ENCODE data around the gene ZSCAN5A.

The ZSCAN5A gene

DNA sequence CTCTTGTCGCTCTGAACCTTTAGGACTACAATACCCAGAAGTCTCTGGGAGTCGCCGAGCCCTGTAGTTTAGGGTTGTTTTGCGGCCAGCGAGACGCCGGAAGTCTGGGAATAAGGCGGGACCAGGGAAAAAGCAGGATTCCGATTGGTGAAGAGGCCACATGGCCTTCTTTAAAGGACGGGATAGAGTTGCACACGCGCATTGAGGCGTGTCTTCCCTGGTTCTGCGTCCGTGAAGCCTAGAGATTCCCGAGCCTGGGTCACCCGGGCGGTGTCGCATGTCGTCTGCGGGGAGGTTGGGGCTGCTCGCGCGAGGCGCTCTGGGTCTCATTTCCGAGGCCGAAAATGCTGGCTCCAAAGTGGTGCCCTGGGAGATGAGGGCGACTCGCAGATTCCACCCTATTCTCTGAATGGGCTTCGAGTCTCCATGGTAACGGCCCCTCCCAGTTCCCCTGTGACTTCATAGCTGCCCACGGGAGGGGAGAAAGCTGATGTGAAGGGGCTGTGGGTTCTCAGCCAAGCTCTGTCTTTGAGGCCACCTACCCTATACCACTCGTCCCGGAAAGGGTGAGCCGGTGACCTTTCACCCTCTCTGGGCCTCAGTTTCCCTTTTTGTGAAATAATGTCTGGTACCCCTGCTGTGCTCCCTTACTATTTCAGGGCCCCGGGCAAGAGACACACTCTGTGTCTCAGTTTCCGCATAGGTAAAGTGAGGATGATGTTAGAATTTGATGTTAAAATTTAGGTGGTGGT is 614 bp upstream of the ZSCAN5A start:
- Histone ChIP-seq H3K9me3 (ENCODE audit: control insufficient read depth, insufficient read depth, low read depth, low read length) (no peaks in the 10 kb centered on the region), H3K27ac (ENCODE audit: extremely low read depth, low read depth, low read length) (peak overlapping the region; percentile 90), H3K36me3 (ENCODE audit: control insufficient read depth in 2 of 2, insufficient read depth in 1 of 2, low read length in 2 of 2) (peaks cover 0 to 21% of the 10 kb centered on the region in 2 experiments; a peak in 2 of 3 replicates), H3K4me1 (ENCODE audit: control insufficient read depth, insufficient read depth, low read length) (0 out of 2 replicates have a peak, but pooled peaks cover 2% of the 10 kb centered on the region), H3K4me3 (ENCODE audit: low read depth, low read length) (peak overlapping the region; percentile 100)
- ChIA-PET POLR2A (interaction anchor here (0.5 to 2.0 kb wide), 8 partner anchors 32 to 1592 kb away, joined by 4 to 11 read pairs (median 4); partner anchors contain the start of genes ZNF444, ZNF784 and ZNF787), CTCF (interaction anchor here (0.6 to 1.7 kb wide), 5 partner anchors 8 to 144 kb away, joined by 3 to 6 read pairs (median 4); no protein-coding TSS in a partner anchor)
- TF ChIP-seq ZNF350 (tag by site-specific recombination; IDR thresholded peaks at IDR 0.05) = no peak
- TF ChIP-seq SP3 (tag by site-specific recombination; IDR thresholded peaks at IDR 0.05) = 0 out of 2 replicates have a peak, but pooled peaks have one; percentile 37
- TF ChIP-seq ZNF391 (tag by site-specific recombination; IDR thresholded peaks at IDR 0.05; ENCODE audit: borderline replicate concordance, low read depth) = no peak
- TF ChIP-seq ZNF138 (tag by site-specific recombination; IDR thresholded peaks at IDR 0.05; ENCODE audit: borderline replicate concordance) = no peak
- TF ChIP-seq GLIS1 (tag by site-specific recombination; IDR thresholded peaks at IDR 0.05) = peak; percentile 32
- no peak for TF ChIP-seq ZNF670 (tag by site-specific recombination; IDR thresholded peaks at IDR 0.05; ENCODE audit: low read depth)
- no peak for TF ChIP-seq ZNF174 (tag by site-specific recombination; IDR thresholded peaks at IDR 0.05)
- TF ChIP-seq, protein P1, sequence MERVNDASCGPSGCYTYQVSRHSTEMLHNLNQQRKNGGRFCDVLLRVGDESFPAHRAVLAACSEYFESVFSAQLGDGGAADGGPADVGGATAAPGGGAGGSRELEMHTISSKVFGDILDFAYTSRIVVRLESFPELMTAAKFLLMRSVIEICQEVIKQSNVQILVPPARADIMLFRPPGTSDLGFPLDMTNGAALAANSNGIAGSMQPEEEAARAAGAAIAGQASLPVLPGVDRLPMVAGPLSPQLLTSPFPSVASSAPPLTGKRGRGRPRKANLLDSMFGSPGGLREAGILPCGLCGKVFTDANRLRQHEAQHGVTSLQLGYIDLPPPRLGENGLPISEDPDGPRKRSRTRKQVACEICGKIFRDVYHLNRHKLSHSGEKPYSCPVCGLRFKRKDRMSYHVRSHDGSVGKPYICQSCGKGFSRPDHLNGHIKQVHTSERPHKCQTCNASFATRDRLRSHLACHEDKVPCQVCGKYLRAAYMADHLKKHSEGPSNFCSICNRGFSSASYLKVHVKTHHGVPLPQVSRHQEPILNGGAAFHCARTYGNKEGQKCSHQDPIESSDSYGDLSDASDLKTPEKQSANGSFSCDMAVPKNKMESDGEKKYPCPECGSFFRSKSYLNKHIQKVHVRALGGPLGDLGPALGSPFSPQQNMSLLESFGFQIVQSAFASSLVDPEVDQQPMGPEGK (tag by site-specific recombination; IDR thresholded peaks at IDR 0.05) = peak; percentile 16; the same call in 1 of the 2 replicates
- 0 out of 2 replicates have a peak, but pooled peaks have one; percentile 19 for TF ChIP-seq ZNF561 (tag by site-specific recombination; IDR thresholded peaks at IDR 0.05; ENCODE audit: borderline replicate concordance)
- no peak for TF ChIP-seq ZNF621 (tag by site-specific recombination; IDR thresholded peaks at IDR 0.05)
- TF ChIP-seq ZNF302 (tag by site-specific recombination; IDR thresholded peaks at IDR 0.05; ENCODE audit: low read depth) = no peak
- TF ChIP-seq, protein P2, sequence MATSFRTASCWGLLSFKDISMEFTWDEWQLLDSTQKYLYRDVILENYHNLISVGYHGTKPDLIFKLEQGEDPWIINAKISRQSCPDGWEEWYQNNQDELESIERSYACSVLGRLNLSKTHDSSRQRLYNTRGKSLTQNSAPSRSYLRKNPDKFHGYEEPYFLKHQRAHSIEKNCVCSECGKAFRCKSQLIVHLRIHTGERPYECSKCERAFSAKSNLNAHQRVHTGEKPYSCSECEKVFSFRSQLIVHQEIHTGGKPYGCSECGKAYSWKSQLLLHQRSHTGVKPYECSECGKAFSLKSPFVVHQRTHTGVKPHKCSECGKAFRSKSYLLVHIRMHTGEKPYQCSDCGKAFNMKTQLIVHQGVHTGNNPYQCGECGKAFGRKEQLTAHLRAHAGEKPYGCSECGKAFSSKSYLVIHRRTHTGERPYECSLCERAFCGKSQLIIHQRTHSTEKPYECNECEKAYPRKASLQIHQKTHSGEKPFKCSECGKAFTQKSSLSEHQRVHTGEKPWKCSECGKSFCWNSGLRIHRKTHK (tag by site-specific recombination; IDR thresholded peaks at IDR 0.05) = no peak
- TF ChIP-seq ZNF664 (tag by site-specific recombination; IDR thresholded peaks at IDR 0.05) = no peak
- TF ChIP-seq KLF8 (tag by site-specific recombination; IDR thresholded peaks at IDR 0.05) = no peak
- TF ChIP-seq, protein P3, sequence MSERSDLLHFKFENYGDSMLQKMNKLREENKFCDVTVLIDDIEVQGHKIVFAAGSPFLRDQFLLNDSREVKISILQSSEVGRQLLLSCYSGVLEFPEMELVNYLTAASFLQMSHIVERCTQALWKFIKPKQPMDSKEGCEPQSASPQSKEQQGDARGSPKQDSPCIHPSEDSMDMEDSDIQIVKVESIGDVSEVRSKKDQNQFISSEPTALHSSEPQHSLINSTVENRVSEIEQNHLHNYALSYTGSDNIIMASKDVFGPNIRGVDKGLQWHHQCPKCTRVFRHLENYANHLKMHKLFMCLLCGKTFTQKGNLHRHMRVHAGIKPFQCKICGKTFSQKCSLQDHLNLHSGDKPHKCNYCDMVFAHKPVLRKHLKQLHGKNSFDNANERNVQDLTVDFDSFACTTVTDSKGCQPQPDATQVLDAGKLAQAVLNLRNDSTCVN (tag by site-specific recombination; optimal IDR thresholded peaks at IDR 0.05) = peak; percentile 37
- peak; percentile 36; the same call in 1 of the 2 replicates for TF ChIP-seq ZBTB20 (tag by site-specific recombination; IDR thresholded peaks at IDR 0.05)
- TF ChIP-seq, protein P4, sequence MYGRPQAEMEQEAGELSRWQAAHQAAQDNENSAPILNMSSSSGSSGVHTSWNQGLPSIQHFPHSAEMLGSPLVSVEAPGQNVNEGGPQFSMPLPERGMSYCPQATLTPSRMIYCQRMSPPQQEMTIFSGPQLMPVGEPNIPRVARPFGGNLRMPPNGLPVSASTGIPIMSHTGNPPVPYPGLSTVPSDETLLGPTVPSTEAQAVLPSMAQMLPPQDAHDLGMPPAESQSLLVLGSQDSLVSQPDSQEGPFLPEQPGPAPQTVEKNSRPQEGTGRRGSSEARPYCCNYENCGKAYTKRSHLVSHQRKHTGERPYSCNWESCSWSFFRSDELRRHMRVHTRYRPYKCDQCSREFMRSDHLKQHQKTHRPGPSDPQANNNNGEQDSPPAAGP (tag by site-specific recombination; IDR thresholded peaks at IDR 0.05) = no peak
- no peak for TF ChIP-seq ZNF426 (tag by site-specific recombination; IDR thresholded peaks at IDR 0.05)
- no peak for TF ChIP-seq KLF7 (tag by site-specific recombination; IDR thresholded peaks at IDR 0.05; ENCODE audit: borderline replicate concordance)
- peak; percentile 84 for TF ChIP-seq ZNF76 (tag by site-specific recombination; IDR thresholded peaks at IDR 0.05; ENCODE audit: borderline replicate concordance, low read depth)
- no peak for TF ChIP-seq ZNF266 (tag by site-specific recombination; IDR thresholded peaks at IDR 0.05; ENCODE audit: low read depth)
- TF ChIP-seq ZNF843 (tag by site-specific recombination; IDR thresholded peaks at IDR 0.05) = no peak
- peak; percentile 54 for TF ChIP-seq ZNF335 (tag by site-specific recombination; conservative IDR thresholded peaks at IDR 0.05)
- peak; percentile 39 for TF ChIP-seq KLF9 (tag by site-specific recombination; IDR thresholded peaks at IDR 0.05; ENCODE audit: low read depth)
- no peak for TF ChIP-seq ZNF211 (tag by site-specific recombination; IDR thresholded peaks at IDR 0.05; ENCODE audit: low read depth)
- TF ChIP-seq KLF16 (tag by site-specific recombination; IDR thresholded peaks at IDR 0.05) = no peak
- no peak for TF ChIP-seq YY1 (tag by site-specific recombination; IDR thresholded peaks at IDR 0.05)
- peak; percentile 86 for TF ChIP-seq ZBTB17 (tag by site-specific recombination; IDR thresholded peaks at IDR 0.05)
- TF ChIP-seq ZFHX2 (tag by site-specific recombination; conservative IDR thresholded peaks at IDR 0.05) = 0 out of 2 replicates have a peak, but pooled peaks have one; percentile 22
- no peak for TF ChIP-seq ZNF548 (tag by site-specific recombination; IDR thresholded peaks at IDR 0.05)
- TF ChIP-seq, protein P5, sequence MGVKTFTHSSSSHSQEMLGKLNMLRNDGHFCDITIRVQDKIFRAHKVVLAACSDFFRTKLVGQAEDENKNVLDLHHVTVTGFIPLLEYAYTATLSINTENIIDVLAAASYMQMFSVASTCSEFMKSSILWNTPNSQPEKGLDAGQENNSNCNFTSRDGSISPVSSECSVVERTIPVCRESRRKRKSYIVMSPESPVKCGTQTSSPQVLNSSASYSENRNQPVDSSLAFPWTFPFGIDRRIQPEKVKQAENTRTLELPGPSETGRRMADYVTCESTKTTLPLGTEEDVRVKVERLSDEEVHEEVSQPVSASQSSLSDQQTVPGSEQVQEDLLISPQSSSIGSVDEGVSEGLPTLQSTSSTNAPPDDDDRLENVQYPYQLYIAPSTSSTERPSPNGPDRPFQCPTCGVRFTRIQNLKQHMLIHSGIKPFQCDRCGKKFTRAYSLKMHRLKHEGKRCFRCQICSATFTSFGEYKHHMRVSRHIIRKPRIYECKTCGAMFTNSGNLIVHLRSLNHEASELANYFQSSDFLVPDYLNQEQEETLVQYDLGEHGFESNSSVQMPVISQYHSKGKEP (tag by site-specific recombination; IDR thresholded peaks at IDR 0.05) = no peak
